ENCODE data around the gene LRCOL1. TPM values are rescaled to one million over a fixed set of nuclear protein-coding genes. Genes with fewer than 3 reads are reported as not detected.
A peak's percentile ranks its signal among the peaks of the same experiment; 100 is the strongest.

Gene LRCOL1
- total and polyA plus RNA-seq, 2 of the 8 experiments (the other 6 are each of a cell fraction or from before 2014, with no cell fraction given), result not detected

DNA sequence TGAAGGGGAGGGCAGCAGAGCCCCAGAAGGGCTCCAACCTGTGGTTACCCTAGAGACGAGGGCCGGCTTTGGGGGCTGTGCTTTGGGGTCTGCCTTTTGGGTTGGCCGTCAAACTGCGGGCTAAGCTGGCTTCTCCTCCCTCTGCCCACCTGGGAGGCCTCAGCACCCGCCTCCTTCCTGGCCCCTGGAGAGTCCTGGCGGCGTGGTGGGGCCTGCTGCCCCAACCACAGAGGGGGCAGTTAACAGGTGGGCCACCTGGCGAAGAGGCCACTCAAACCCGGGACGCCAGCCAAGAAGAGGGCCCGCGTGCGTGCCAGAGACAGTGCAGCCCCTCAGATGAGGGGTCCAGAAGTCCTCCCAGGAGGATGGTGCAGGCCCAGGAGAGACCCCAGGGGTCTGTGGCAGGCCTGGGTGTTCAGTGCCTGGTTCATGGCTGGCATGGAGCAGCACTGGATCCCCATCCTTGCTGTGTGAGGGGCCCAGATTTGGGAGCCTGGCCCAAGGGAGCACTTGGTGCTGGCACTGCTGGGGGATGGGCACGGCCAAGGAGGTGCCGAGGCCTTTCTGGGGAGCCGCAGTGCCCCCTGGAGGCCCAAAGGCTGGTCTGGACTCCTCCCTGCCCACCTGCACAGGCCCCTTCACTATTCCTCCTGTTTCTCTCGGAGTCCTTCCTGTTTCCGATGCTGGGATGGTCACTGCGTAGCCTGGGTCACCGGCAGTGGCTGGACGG, 48.8 kb downstream of the LRCOL1 start:
- H3K4ac ChIP-seq (replicated peaks; ENCODE audit: insufficient read length, low read depth, low read length), result no peak overlapping the region
- H3K79me2 ChIP-seq (ENCODE audit: control insufficient read depth in 1 of 2, insufficient read depth in 2 of 2, low read length in 2 of 2), result peaks cover 11 to 43% of the 10 kb centered on the region in 2 experiments
- peaks cover 19% of the 10 kb centered on the region for H3K79me1 ChIP-seq (ENCODE audit: low read depth, low read length)
- H2BK120ac ChIP-seq (replicated peaks; ENCODE audit: low read depth, low read length), result no peak overlapping the region
- CTCF ChIA-PET (ENCODE audit: partially characterized antibody), result interaction anchor here (0.6 to 3.4 kb wide), 57 partner anchors 8 to 408 kb away, joined by 3 to 18 read pairs (median 4); no protein-coding TSS in a partner anchor
- FAIRE-seq, result no peak
- peaks cover 5% of the 10 kb centered on the region; the same call in 1 of the 2 replicates for H3K23me2 ChIP-seq (ENCODE audit: low read depth, low read length)
- H2AFZ ChIP-seq (ENCODE audit: low read length), result no peak overlapping the region
- no peak overlapping the region for H3K56ac ChIP-seq (replicated peaks; ENCODE audit: insufficient read length, low read depth, low read length)
- H2BK12ac ChIP-seq (ENCODE audit: low read depth, low read length), result no peak overlapping the region
- no peak overlapping the region for H3K27ac ChIP-seq (ENCODE audit: low read depth, low read length)
- H3K9me3 ChIP-seq (ENCODE audit: insufficient read depth in 2 of 2, low read depth in 1 of 2, low read length in 1 of 2), result no peaks in the 10 kb centered on the region
- H2AK5ac ChIP-seq (ENCODE audit: low read depth, low read length), result no peak overlapping the region
- H2BK15ac ChIP-seq (ENCODE audit: low read length), result no peak overlapping the region
- H3K27me3 ChIP-seq (replicated peaks in 1 of 4; ENCODE audit: control insufficient read depth in 3 of 4, extremely low read depth in 1 of 4, insufficient read depth in 3 of 4, low read length in 3 of 4), result peaks cover 6 to 33% (median 28%) of the 10 kb centered on the region in 4 experiments
- H4K91ac ChIP-seq (replicated peaks; ENCODE audit: insufficient read length, low read length), result no peak overlapping the region
- H3K9ac ChIP-seq (replicated peaks in 1 of 4; ENCODE audit: extremely low read depth in 1 of 4, low read depth in 3 of 4, low read length in 3 of 4), result no peak overlapping the region; a peak in 1 of 7 replicates
- H3K4me1 ChIP-seq (replicated peaks in 1 of 4; ENCODE audit: control insufficient read depth in 3 of 4, insufficient read depth in 4 of 4, low read length in 3 of 4), result peaks cover 0 to 10% (median 6%) of the 10 kb centered on the region in 4 experiments; a peak in 5 of 7 replicates
- H3K23ac ChIP-seq (ENCODE audit: insufficient read length), result no peak overlapping the region
- peak in 1 of 2 experiments; percentile 84 for DNase-seq (ENCODE audit: low read depth in 1 of 2, low spot score in 2 of 2)
- POLR2A ChIA-PET (ENCODE audit: partially characterized antibody), result interaction anchor here (0.6 to 2.6 kb wide), 22 partner anchors 8 to 361 kb away, joined by 3 to 9 read pairs (median 3); partner anchors contain the start of gene P2RX2
- peaks cover 0 to 6% (median 5%) of the 10 kb centered on the region in 4 experiments; a peak in 3 of 8 replicates for H3K36me3 ChIP-seq (ENCODE audit: control insufficient read depth in 2 of 4, insufficient read depth in 4 of 4, low read length in 3 of 4)
- WGBS, 2 experiments (ENCODE audit: extremely low coverage in 1 of 2, insufficient coverage in 1 of 2, insufficient read length in 1 of 2, insufficient replicate concordance in 2 of 2, low coverage in 1 of 2, low lambda C conversion rate in 2 of 2, missing lambda C conversion rate in 1 of 2), result 72% methylated on average over 19 of the region's 21 CpGs; no CpG with 5 or more reads in 1 of the 2 experiments
- H2BK5ac ChIP-seq (ENCODE audit: low read depth, low read length), result no peak overlapping the region; the same call in 1 of the 2 replicates
- H3K14ac ChIP-seq (ENCODE audit: insufficient read length), result no peak overlapping the region
- H4K5ac ChIP-seq (ENCODE audit: insufficient read length, low read depth, low read length), result no peak overlapping the region
- H2BK20ac ChIP-seq (ENCODE audit: low read length), result no peak overlapping the region
- peaks cover 32 to 36% of the 10 kb centered on the region in 2 experiments for H4K20me1 ChIP-seq (replicated peaks in 1 of 2; ENCODE audit: control insufficient read depth in 1 of 2, insufficient read depth in 2 of 2, low read length in 2 of 2)
- H3K18ac ChIP-seq (ENCODE audit: extremely low read depth, low read length), result peak overlapping the region; percentile 60
- H4K8ac ChIP-seq (ENCODE audit: extremely low read depth, insufficient read depth, low read length), result peak overlapping the region; percentile 80
- H3K4me2 ChIP-seq (ENCODE audit: insufficient read depth in 1 of 2, low read depth in 2 of 2, low read length in 2 of 2), result peak overlapping the region; percentile 32 to 76
- peak overlapping the region in 3 of 4 experiments; percentile 89 to 94 (median 90); a peak in 5 of 8 replicates for H3K4me3 ChIP-seq (ENCODE audit: extremely low read depth in 1 of 4, insufficient read depth in 2 of 4, low read depth in 3 of 4, low read length in 4 of 4)
- no peak for TF ChIP-seq SAP30 (IDR thresholded peaks at IDR 0.05; ENCODE audit: insufficient read depth, insufficient replicate concordance, low read length)
- no peak for TF ChIP-seq CBX8 (IDR thresholded peaks at IDR 0.05; ENCODE audit: borderline replicate concordance, low read depth, low read length)
- TF ChIP-seq RBBP5 (IDR thresholded peaks at IDR 0.05; ENCODE audit: borderline replicate concordance, low read depth, low read length), result no peak
- TF ChIP-seq, protein P1, sequence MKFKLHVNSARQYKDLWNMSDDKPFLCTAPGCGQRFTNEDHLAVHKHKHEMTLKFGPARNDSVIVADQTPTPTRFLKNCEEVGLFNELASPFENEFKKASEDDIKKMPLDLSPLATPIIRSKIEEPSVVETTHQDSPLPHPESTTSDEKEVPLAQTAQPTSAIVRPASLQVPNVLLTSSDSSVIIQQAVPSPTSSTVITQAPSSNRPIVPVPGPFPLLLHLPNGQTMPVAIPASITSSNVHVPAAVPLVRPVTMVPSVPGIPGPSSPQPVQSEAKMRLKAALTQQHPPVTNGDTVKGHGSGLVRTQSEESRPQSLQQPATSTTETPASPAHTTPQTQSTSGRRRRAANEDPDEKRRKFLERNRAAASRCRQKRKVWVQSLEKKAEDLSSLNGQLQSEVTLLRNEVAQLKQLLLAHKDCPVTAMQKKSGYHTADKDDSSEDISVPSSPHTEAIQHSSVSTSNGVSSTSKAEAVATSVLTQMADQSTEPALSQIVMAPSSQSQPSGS (IDR thresholded peaks at IDR 0.05; ENCODE audit: low read length), result no peak
- TF ChIP-seq KDM4A (IDR thresholded peaks at IDR 0.05; ENCODE audit: low read depth, low read length, severe bottlenecking), result no peak
- TF ChIP-seq MAFK (IDR thresholded peaks at IDR 0.05; ENCODE audit: low read depth, low read length), result no peak

Data from H1 (cell line).